ENCODE data around the gene GCNT1.
"Not testable (repeated sequence)": the region's sequence is repeated elsewhere in the genome, so short reads cannot be mapped to it uniquely, and the experiment has no call there.

The GCNT1 gene

DNA sequence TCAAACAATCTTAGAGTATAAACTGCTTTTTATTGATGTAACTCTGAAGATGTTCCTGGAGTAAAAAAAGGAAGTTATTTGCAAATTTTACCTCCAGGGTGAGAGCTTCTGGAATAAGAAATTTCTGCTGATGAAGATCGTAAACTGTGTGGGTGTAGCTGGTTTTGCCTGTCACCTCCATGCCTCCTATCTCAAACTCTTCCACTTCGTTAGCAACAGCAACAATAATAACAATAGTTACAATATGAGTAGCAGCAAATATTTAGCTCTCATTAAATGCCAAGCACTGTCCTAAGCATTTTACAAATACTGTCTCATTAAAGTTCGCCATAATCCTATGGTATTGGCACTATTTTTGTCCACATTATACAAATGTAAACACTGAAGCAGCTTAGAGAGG lies 57.9 kb downstream of the GCNT1 start:
- Histone ChIP-seq H3K36me3 (ENCODE audit: insufficient read depth) (no peaks in the 10 kb centered on the region), H3K9ac (no peak overlapping the region), H4K20me1 (ENCODE audit: insufficient read depth) (no peaks in the 10 kb centered on the region), H3K4me2 (no peak overlapping the region), H3K4me1 (ENCODE audit: low read depth, poor library complexity, severe bottlenecking) (no peaks in the 10 kb centered on the region), H3K4me3 (IDR thresholded peaks at IDR 0.05; ENCODE audit: insufficient read depth, low read depth, low read length) (no peak overlapping the region), H3K79me2 (ENCODE audit: insufficient read depth, low read depth) (no peaks in the 10 kb centered on the region), H2AFZ (ENCODE audit: low read depth) (no peak overlapping the region), H3K27ac (no peak overlapping the region), H3K27me3 (ENCODE audit: insufficient read depth, low read depth) (no peaks in the 10 kb centered on the region)
- TF ChIP-seq, protein P1, sequence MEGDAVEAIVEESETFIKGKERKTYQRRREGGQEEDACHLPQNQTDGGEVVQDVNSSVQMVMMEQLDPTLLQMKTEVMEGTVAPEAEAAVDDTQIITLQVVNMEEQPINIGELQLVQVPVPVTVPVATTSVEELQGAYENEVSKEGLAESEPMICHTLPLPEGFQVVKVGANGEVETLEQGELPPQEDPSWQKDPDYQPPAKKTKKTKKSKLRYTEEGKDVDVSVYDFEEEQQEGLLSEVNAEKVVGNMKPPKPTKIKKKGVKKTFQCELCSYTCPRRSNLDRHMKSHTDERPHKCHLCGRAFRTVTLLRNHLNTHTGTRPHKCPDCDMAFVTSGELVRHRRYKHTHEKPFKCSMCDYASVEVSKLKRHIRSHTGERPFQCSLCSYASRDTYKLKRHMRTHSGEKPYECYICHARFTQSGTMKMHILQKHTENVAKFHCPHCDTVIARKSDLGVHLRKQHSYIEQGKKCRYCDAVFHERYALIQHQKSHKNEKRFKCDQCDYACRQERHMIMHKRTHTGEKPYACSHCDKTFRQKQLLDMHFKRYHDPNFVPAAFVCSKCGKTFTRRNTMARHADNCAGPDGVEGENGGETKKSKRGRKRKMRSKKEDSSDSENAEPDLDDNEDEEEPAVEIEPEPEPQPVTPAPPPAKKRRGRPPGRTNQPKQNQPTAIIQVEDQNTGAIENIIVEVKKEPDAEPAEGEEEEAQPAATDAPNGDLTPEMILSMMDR (conservative IDR thresholded peaks at IDR 0.05; ENCODE audit: low read depth, low read length) = no peak

DNA sequence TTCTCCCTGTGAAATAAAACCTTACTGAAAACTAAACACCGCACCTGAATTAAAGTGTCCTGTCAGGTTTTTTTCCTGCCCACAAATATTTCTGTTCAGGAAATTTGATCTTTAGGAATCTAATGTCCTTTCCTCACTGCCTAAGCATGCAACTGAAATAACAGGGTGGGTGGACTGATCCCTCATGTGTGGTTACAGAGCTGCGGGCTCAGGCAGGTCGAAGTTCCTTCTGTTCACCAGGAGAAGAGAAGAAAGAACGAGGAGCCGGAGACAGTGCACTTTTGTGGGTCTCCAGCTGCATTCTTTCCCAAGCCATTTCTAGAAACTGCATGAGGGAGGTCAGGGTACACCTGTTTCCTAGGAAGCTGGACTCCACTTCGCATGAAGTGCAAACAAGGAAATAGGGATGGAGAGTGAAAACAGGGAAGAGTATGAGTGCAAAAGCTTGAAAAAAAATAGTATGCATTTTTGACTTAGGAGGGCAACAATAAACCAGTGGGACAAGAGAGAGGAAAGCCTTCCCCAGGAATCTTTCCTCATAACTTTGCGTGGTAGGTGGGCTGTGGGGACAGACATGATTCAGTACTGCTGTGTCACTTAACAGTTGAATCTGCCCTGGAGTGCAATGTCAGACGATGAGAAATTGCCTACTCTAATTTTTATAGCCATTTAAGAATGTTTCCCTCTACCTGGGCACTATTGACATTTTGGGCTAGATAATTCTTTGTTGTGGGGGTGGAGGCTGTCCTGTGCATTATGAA lies 60.3 kb downstream of the GCNT1 start:
- H3K27me3 ChIP-seq (ENCODE audit: insufficient read depth, low read depth) = no peaks in the 10 kb centered on the region
- no peak overlapping the region for H2AFZ ChIP-seq (ENCODE audit: low read depth)
- no peak overlapping the region for H3K4me2 ChIP-seq
- H3K4me3 ChIP-seq (IDR thresholded peaks at IDR 0.05; ENCODE audit: insufficient read depth, low read depth, low read length) = no peak overlapping the region
- no peaks in the 10 kb centered on the region for H3K4me1 ChIP-seq (ENCODE audit: low read depth, poor library complexity, severe bottlenecking)
- TF ChIP-seq, protein P1 (conservative IDR thresholded peaks at IDR 0.05; ENCODE audit: low read depth, low read length) = no peak
- H3K36me3 ChIP-seq (ENCODE audit: insufficient read depth) = no peaks in the 10 kb centered on the region
- no peak overlapping the region for H3K9ac ChIP-seq
- no peak overlapping the region for H3K27ac ChIP-seq
- no peaks in the 10 kb centered on the region for H3K79me2 ChIP-seq (ENCODE audit: insufficient read depth, low read depth)
- H4K20me1 ChIP-seq (ENCODE audit: insufficient read depth) = no peaks in the 10 kb centered on the region

DNA sequence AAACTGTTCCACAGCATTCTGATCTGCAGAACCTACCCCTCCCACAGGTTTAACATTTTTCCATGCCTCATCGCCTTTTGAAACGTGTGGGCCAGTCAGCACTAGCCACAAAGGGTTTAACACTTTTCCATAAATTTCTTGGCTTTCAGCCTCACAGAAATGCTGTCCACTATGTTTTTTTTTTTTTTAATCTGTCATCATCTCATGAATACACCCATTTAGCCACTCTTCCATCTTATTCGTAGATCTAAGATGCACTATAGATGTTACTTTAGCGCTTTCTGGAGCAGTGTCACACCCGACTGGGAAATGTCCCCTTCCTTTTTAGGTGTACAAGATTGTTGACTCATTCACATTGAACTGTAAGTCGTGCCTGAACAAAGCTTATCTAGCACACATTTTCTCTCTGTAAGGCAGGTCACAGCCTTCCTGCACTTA lies 62.3 kb downstream of the GCNT1 start:
- Histone ChIP-seq H4K20me1 (ENCODE audit: insufficient read depth) (no peaks in the 10 kb centered on the region), H3K4me3 (IDR thresholded peaks at IDR 0.05; ENCODE audit: insufficient read depth, low read depth, low read length) (no peak overlapping the region), H3K4me2 (no peak overlapping the region), H2AFZ (ENCODE audit: low read depth) (no peak overlapping the region), H3K27me3 (ENCODE audit: insufficient read depth, low read depth) (no peaks in the 10 kb centered on the region), H3K36me3 (ENCODE audit: insufficient read depth) (no peaks in the 10 kb centered on the region), H3K4me1 (ENCODE audit: low read depth, poor library complexity, severe bottlenecking) (no peaks in the 10 kb centered on the region), H3K27ac (no peak overlapping the region), H3K9ac (no peak overlapping the region), H3K79me2 (ENCODE audit: insufficient read depth, low read depth) (no peaks in the 10 kb centered on the region)
- TF ChIP-seq, protein P1 (conservative IDR thresholded peaks at IDR 0.05; ENCODE audit: low read depth, low read length) = no peak

- H3K4me3 ChIP-seq (IDR thresholded peaks at IDR 0.05; ENCODE audit: insufficient read depth, low read depth, low read length) = no peak overlapping the region
- no peaks in the 10 kb centered on the region for H4K20me1 ChIP-seq (ENCODE audit: insufficient read depth)
- TF ChIP-seq, protein P1 (conservative IDR thresholded peaks at IDR 0.05; ENCODE audit: low read depth, low read length) = no peak
- H3K27ac ChIP-seq = no peak overlapping the region
- H3K27me3 ChIP-seq (ENCODE audit: insufficient read depth, low read depth) = no peaks in the 10 kb centered on the region
- no peak overlapping the region for H2AFZ ChIP-seq (ENCODE audit: low read depth)
- no peaks in the 10 kb centered on the region for H3K4me1 ChIP-seq (ENCODE audit: low read depth, poor library complexity, severe bottlenecking)
- H3K9ac ChIP-seq = no peak overlapping the region
- no peaks in the 10 kb centered on the region for H3K79me2 ChIP-seq (ENCODE audit: insufficient read depth, low read depth)
- H3K4me2 ChIP-seq = no peak overlapping the region
- no peaks in the 10 kb centered on the region for H3K36me3 ChIP-seq (ENCODE audit: insufficient read depth)
These were observed 62.9 kb downstream of the GCNT1 start for GRCh38 chr9:76521906-76522305.

GRCh38 chr9:76523617-76524200 lies 64.7 kb downstream of the GCNT1 start:
- H3K4me3 ChIP-seq (IDR thresholded peaks at IDR 0.05; ENCODE audit: insufficient read depth, low read depth, low read length); H3K27ac ChIP-seq; H3K4me2 ChIP-seq; H4K20me1 ChIP-seq (ENCODE audit: insufficient read depth); H3K27me3 ChIP-seq (ENCODE audit: insufficient read depth, low read depth); H3K4me1 ChIP-seq (ENCODE audit: low read depth, poor library complexity, severe bottlenecking); H2AFZ ChIP-seq (ENCODE audit: low read depth); H3K9ac ChIP-seq; H3K79me2 ChIP-seq (ENCODE audit: insufficient read depth, low read depth); H3K36me3 ChIP-seq (ENCODE audit: insufficient read depth): not testable (repeated sequence)
